Measurements from ENCODE around the gene EHBP1L1. TPM values are rescaled to one million over a fixed set of nuclear protein-coding genes. Genes with fewer than 3 reads are reported as not detected.

Gene EHBP1L1
- total RNA-seq, 1 experiment from 2014 or later: 105 TPM

DNA sequence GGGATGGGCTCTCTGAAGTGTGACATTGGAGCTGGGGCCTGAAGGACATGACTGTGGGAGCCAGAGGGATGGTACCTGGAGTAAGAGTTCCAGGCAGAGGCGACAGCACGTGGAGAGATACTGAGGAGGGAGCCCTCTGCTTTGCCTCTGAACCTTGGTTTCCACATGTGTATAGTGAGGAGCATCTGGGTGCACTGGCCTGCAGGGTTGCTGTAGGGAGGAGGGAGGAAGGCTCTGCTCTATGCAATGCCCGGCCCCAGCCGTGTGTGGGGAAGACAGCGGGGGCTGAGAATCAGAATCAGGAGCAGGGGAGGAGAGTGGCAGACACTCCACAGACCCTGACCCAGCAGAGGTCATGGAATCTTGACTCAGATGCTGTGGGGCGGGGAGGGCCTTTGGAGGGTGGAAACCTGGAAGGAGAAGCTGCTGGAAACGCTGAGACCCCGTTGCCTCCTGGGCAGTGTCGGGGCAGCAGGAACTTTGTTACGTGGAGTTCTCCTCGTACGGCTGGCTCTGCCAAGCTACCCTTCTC, 47.0 kb upstream of the EHBP1L1 start:
- intact Hi-C loops (cut with micrococcal nuclease): no loop called here
- no peak overlapping the region for H3K27ac ChIP-seq (ENCODE audit: low read depth, low read length)
- H3K79me2 ChIP-seq (ENCODE audit: insufficient read depth, low read length): peaks cover 20% of the 10 kb centered on the region
- CTCF ChIA-PET: interaction anchor here (0.9 kb wide), 1 partner anchor 12 kb away, joined by 3 read pairs; no protein-coding TSS in a partner anchor
- DNase-seq (ENCODE audit: low read depth, low spot score) (no peak), ATAC-seq (no peak)
- H3K4me3 ChIP-seq (replicated peaks in 1 of 2; ENCODE audit: low read depth in 1 of 2, low read length in 2 of 2): no peak overlapping the region
- H3K4me1 ChIP-seq (ENCODE audit: control insufficient read depth in 1 of 2, insufficient read depth in 2 of 2, low read length in 2 of 2): peaks cover 7 to 17% of the 10 kb centered on the region in 2 experiments; a peak in 3 of 4 replicates
- peaks cover 11 to 42% of the 10 kb centered on the region in 2 experiments; a peak in 3 of 4 replicates for H3K36me3 ChIP-seq (ENCODE audit: control insufficient read depth in 1 of 2, insufficient read depth in 2 of 2, low read length in 2 of 2)
- H3K4me2 ChIP-seq (ENCODE audit: low read length): no peak overlapping the region
- TF ChIP-seq SIN3A (IDR thresholded peaks at IDR 0.05; ENCODE audit: low read depth) (no peak), EZH2 (IDR thresholded peaks at IDR 0.05) (no peak), ZNF274 (IDR thresholded peaks at IDR 0.05; ENCODE audit: low read depth, low read length) (no peak), RAD21 (IDR thresholded peaks at IDR 0.05; ENCODE audit: low read depth) (no peak), YY1 (IDR thresholded peaks at IDR 0.05; ENCODE audit: extremely low read depth, insufficient replicate concordance, low read depth, low read length) (no peak), CEBPB (IDR thresholded peaks at IDR 0.05; ENCODE audit: low read depth) (no peak), CBX3 (IDR thresholded peaks at IDR 0.05; ENCODE audit: low read depth) (no peak), FOSL1 (IDR thresholded peaks at IDR 0.05; ENCODE audit: low read depth) (no peak), ZBTB33 (IDR thresholded peaks at IDR 0.05; ENCODE audit: extremely low read depth, insufficient replicate concordance, low read length) (no peak), JUND (IDR thresholded peaks at IDR 0.05) (no peak)
- TF ChIP-seq, protein P1, sequence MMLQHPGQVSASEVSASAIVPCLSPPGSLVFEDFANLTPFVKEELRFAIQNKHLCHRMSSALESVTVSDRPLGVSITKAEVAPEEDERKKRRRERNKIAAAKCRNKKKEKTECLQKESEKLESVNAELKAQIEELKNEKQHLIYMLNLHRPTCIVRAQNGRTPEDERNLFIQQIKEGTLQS (IDR thresholded peaks at IDR 0.05): no peak
- TF ChIP-seq, protein P2, sequence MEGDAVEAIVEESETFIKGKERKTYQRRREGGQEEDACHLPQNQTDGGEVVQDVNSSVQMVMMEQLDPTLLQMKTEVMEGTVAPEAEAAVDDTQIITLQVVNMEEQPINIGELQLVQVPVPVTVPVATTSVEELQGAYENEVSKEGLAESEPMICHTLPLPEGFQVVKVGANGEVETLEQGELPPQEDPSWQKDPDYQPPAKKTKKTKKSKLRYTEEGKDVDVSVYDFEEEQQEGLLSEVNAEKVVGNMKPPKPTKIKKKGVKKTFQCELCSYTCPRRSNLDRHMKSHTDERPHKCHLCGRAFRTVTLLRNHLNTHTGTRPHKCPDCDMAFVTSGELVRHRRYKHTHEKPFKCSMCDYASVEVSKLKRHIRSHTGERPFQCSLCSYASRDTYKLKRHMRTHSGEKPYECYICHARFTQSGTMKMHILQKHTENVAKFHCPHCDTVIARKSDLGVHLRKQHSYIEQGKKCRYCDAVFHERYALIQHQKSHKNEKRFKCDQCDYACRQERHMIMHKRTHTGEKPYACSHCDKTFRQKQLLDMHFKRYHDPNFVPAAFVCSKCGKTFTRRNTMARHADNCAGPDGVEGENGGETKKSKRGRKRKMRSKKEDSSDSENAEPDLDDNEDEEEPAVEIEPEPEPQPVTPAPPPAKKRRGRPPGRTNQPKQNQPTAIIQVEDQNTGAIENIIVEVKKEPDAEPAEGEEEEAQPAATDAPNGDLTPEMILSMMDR (IDR thresholded peaks at IDR 0.05 in 2 of 3, conservative IDR thresholded peaks at IDR 0.05 in 1 of 3; ENCODE audit: borderline replicate concordance in 1 of 3, insufficient read depth in 1 of 3, low read depth in 2 of 3, low read length in 2 of 3): no peak
- H3K9me2 ChIP-seq (ENCODE audit: insufficient read depth): no peaks in the 10 kb centered on the region
- H3K9me3 ChIP-seq (ENCODE audit: control insufficient read depth in 1 of 2, insufficient read depth in 1 of 2, low read depth in 1 of 2, low read length in 2 of 2): no peaks in the 10 kb centered on the region
- H3K9ac ChIP-seq (ENCODE audit: low read length): no peak overlapping the region
- POLR2A ChIA-PET: interaction anchor here (2.3 kb wide), 1 partner anchor 12 kb away, joined by 8 read pairs; no protein-coding TSS in a partner anchor
- no peaks in the 10 kb centered on the region for H3K27me3 ChIP-seq (ENCODE audit: insufficient read depth, low read length)
- H4K20me1 ChIP-seq (ENCODE audit: insufficient read depth): no peaks in the 10 kb centered on the region
- RAD21 ChIA-PET (ENCODE audit: low non-redundant PET in 1 of 2, low total read pairs in 2 of 2, uncharacterized antibody in 2 of 2, unreplicated experiment in 2 of 2): no interaction called here
- H2AFZ ChIP-seq (ENCODE audit: low read depth, low read length, poor library complexity, severe bottlenecking): no peak overlapping the region
- BruUV-seq (replicated peaks): no TSS peak
